CD4-positive, alpha-beta T cell treated with Interleukin-15 for 1 hour (primary cell): ENCODE data around the gene PDE6A.
"Not testable (repeated sequence)": the region's sequence is repeated elsewhere in the genome, so short reads cannot be mapped to it uniquely, and the experiment has no call there.

Experiments
- DNase-seq: peaks from one replicate; pipeline ENCODE4 v3.0.0-alpha.2; 2020

Gene PDE6A

GRCh38 chr5:149858481-149858880 lies 86.1 kb downstream of the PDE6A start:
- not testable (repeated sequence) for DNase-seq

GRCh38 chr5:149857499-149857898 lies 87.1 kb downstream of the PDE6A start:
- no peak for DNase-seq

- no peak for DNase-seq
Observed at GRCh38 chr5:149855366-149855765, 89.2 kb downstream of the PDE6A start.

- no peak for DNase-seq
Observed at GRCh38 chr5:149854866-149855265, 89.7 kb downstream of the PDE6A start.

DNA sequence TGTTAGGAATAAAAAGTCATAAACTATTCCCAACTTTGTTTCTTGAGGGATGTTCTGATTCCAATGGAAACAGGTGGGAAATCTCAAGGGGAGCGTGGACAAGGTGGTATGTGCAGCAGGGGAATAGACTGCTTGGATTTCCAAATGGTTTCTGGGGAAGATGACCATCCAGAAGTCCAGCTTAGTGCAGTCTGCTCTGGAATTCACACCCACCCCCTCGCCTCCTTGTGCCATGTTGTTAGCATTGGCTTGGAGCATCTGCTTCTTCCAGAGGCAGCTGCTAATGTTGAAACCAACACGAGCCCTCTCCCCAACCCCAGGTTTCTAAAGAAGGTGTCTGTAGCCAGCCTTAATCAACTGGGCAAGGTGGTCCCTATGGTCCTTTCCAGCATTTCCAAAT lies 90.9 kb downstream of the PDE6A start:
- DNase-seq = no peak

- DNase-seq = no peak
Observed at GRCh38 chr5:149853331-149853648, 91.3 kb downstream of the PDE6A start.

DNA sequence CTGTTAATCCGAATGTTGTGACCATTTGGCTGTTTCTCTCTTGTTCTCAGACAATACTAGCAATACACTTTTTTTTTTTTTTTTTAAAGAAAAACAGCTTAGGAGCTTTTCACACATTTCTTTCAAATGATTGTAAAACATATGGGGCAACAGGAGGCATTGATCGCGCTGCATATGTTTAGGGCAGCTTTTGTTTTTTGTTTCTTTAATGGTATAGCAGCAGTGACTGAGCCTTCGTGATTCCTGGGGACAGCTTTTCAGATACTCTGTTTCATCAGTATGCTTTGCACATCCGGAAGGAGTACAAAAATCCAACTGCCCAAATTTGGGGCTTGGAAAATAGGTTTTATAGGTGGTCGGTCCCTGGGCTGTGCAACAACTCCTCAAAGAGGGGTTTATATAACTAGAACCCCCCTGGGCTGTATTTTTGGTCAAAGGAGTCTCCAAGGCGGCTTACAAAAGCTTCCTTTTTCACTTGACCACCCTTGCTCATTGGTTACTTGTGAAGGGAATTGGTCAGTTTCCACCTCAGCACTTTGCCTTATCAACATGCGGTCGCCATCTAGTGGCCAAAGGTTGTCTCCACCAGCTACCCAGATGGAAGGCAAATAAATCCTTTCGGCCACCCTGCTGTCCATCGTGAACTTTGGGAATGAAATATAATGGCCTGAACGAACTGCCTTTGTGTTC lies 91.8 kb downstream of the PDE6A start:
- peak; percentile 33 for DNase-seq

DNA sequence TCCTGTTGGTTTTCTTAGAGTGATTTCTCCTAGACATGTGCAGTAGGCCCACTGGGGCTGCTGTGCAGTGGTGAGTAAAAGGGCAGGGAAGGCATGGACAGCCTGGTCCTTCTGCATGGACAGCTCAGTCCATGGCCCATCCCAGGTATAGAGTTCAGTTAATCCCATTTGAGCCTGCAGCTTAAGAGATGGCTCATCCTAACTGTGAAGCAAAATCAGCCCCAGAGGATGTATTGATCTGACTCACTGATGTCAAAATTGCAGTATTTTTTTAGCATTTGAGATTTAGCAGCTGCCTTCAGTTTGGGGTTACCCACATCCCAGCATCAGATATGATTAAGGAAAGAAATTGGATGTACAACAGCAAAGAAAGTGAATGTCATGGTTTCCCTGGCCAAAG lies 93.4 kb downstream of the PDE6A start:
- no peak for DNase-seq

GRCh38 chr5:149849966-149850910 lies 94.4 kb downstream of the PDE6A start:
- no peak for DNase-seq

DNA sequence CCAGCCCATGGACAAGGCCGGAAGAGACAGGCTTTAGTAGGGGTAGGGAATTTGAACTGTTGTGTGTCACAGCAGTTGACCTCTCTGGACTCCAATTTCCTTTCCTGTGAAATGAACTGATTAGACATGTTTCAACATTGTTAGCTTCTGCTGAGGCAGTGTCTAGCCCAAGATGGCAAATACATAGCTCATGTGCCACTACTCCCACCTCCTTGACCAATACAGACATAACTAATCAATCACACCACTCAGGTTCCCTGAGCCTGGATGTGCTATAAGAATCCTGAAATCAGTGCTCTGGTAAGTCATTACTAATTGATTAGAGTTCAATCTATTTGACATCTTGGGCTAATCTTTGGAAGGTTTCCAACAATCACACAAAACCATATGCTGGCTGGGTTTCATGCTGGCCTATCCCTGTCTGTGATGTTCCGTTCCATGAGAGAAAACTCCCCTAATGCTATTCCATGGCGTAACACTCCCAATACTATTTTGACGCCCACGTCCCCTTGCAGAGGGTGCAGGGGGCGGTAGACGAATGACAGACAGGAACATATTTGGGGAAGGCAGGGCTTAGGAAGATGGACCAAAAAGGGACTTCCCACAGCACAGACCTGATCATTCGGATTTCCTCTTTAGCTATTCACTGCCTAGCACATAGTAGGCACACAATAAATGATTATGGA lies 95.2 kb downstream of the PDE6A start:
- no peak for DNase-seq

DNA sequence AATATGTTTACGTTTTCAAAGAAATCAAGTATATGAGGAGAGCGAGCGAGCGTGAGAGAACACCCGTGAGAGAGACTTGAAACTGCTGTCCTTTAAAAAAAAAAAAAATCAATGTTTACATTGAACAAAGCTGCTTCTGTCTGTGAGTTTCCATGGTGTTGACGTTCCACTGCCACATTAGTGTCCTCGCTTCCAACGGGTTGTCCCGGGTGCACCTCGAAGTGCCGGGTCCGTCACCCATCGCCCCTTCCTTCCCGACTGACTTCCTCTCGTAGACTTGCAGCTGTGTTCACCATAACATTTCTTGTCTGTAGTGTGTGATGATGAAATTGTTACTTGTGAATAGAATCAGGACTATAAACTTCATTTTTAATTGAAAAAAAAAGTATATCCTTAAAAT lies 97.0 kb downstream of the PDE6A start:
- no peak for DNase-seq

- DNase-seq = no peak
Observed at GRCh38 chr5:149846021-149846420, 98.6 kb downstream of the PDE6A start.

DNA sequence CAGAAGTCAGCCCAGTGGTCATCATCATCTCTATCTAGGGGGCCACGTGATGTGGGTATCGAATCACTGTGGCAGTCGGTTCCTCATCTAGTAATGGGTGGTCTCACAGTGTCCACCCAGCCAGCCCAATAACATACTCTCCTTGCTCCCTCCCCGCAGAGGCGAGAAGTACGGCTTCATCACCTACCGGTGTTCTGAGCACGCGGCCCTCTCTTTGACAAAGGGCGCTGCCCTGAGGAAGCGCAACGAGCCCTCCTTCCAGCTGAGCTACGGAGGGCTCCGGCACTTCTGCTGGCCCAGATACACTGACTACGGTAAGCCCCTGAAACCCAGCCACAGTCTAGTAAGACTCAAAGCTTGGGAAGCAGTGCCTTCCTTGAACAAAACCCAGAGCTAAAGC lies 99.0 kb downstream of the PDE6A start:
- no peak for DNase-seq

DNA sequence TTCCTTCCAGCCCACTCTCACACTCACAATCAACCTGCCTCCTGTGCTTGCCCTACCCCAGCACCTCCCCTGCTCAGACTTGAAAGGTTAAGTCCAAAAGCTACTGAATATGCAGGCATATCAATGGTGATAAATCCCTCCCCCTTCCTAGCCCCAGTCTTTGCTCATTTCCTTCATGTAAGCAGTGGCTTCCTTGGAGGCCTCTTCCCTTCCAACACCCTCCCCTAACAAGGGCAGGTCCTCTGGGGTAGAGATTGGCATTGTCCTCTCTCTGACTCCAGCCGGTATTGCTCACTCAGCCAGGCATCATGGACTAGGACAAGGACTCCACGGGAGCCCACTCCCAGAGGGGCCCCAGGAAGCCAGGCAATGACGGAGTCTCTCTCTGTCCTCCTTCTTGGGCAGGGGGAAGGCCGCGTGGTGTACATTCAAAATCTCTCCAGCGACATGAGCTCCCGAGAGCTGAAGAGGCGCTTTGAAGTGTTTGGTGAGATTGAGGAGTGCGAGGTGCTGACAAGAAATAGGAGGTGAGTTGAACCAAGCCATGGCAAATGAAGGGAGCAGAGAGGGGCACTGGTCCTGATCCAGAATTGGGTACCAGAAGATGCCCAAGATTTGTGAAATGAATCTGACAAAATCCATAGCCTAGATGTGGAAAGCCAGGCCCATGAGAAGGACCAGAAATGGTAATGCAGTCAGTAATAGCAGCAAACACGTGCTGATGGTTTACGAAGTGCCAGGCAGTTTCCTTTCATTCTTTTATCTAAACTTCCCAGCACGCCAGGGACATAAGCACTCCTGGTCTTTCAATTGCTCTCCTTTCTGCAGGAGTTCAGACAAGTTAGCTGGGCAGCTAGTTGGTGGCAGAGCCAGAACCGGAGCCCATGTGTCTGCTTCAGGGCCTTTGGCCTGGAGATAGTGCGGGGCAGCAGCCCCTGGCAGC lies 102.5 kb downstream of the PDE6A start:
- DNase-seq = no peak

- no peak for DNase-seq
Observed at GRCh38 chr5:149840226-149840825, 104.3 kb downstream of the PDE6A start.

DNA sequence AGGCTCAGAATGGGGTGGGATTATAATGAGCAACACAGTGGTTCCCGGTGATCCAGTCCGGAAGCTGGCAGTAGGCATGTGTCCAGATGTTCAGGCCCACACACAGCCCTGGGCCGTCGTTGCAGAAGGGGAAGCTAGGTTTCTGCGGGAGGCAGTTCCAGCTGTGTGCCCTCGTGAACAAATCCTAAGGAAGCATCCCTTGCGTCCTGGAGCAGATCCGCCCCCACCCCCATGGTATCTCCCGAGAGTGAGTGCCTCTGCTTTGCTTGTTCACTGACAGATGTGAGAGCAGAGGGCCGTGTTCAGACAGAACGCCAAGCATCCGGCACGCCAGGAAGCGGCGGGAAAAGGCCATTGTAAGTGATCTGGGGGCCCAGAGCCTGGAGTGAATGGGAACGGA lies 104.8 kb downstream of the PDE6A start:
- no peak for DNase-seq

DNA sequence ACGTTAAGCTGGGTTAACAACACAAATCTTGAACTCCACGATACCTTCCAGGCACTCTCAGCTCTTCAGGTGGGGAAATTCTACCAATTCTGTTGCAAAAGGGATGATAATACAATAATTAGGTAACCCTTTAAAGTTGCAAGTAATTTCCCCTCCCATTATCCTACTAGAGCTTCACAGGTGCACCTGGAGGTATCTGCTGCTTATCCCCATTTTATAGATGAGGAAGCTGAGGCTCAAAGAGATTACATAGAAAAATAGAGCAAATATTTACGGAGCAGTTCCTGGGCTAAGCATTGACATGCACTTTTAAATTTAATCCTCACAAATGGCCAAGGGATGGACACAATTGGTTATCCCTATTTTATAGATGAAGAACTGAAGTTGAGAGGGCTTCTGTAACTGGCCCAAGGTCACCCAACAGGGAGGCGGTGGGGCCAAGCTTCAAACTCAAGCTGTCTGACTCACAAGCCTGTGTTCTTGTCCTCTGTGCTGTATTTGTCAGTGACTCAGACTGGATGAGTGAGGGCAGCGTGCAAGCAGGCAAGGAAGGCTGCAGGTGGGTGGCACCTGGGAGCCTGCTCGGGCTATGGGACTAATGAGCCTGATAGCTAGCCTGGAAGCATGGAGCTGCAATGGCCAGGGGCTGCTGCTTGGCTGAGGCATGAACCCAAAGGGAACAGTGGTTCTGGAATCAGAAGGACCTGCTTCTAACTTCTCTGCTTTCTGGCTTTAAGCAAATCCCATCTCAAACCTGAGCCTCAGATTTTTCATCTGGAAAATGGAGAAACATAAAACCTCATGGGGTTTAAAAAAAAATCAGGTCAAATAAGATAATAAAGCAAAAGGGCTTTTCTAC lies 105.5 kb downstream of the PDE6A start:
- DNase-seq = no peak

- no peak for DNase-seq
Observed at GRCh38 chr5:149837680-149838269, 106.8 kb downstream of the PDE6A start.

DNA sequence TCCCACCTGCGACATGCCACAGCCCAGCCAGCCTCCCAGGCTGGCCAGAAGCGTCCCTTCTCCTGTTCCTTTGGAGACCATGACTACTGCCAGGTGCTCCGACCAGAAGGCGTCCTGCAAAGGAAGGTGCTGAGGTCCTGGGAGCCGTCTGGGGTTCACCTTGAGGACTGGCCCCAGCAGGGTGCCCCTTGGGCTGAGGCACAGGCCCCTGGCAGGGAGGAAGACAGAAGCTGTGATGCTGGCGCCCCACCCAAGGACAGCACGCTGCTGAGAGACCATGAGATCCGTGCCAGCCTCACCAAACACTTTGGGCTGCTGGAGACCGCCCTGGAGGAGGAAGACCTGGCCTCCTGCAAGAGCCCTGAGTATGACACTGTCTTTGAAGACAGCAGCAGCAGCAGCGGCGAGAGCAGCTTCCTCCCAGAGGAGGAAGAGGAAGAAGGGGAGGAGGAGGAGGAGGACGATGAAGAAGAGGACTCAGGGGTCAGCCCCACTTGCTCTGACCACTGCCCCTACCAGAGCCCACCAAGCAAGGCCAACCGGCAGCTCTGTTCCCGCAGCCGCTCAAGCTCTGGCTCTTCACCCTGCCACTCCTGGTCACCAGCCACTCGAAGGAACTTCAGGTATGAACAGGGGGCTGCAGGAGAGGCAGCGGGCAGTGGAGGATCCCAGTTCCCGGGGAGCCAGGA lies 108.0 kb downstream of the PDE6A start:
- DNase-seq = no peak

- DNase-seq = peak; percentile 32
Observed at GRCh38 chr5:149834246-149834855, 110.2 kb downstream of the PDE6A start.
